Measurements from ENCODE around the gene DXO. TPM values are rescaled to one million over a fixed set of nuclear protein-coding genes. Genes with fewer than 3 reads are reported as not detected.

Gene DXO
- 11.1 to 13.8 TPM (median 11.8 TPM) in 5 replicates for total RNA-seq (2022; extraction: Qiagen RNA extraction)

GRCh38 chr6:31971993-31972708 is at the start of gene DXO:
Gene DXO (minus strand): TSS chr6:31972138. CDS start chr6:31971675, 463 bp downstream.

GRCh38 chr6:32014547-32014946 is 42.6 kb upstream of the DXO start, which contains the start of gene C4B:
Gene C4B (plus strand): TSS chr6:32014795. CDS start chr6:32014846, 51 bp downstream.

GRCh38 chr6:31981744-31982143 is 9.8 kb upstream of the DXO start, which contains the start of gene C4A:
Gene C4A (plus strand): TSS chr6:31982057. CDS start chr6:31982108, 51 bp downstream.

DNA sequence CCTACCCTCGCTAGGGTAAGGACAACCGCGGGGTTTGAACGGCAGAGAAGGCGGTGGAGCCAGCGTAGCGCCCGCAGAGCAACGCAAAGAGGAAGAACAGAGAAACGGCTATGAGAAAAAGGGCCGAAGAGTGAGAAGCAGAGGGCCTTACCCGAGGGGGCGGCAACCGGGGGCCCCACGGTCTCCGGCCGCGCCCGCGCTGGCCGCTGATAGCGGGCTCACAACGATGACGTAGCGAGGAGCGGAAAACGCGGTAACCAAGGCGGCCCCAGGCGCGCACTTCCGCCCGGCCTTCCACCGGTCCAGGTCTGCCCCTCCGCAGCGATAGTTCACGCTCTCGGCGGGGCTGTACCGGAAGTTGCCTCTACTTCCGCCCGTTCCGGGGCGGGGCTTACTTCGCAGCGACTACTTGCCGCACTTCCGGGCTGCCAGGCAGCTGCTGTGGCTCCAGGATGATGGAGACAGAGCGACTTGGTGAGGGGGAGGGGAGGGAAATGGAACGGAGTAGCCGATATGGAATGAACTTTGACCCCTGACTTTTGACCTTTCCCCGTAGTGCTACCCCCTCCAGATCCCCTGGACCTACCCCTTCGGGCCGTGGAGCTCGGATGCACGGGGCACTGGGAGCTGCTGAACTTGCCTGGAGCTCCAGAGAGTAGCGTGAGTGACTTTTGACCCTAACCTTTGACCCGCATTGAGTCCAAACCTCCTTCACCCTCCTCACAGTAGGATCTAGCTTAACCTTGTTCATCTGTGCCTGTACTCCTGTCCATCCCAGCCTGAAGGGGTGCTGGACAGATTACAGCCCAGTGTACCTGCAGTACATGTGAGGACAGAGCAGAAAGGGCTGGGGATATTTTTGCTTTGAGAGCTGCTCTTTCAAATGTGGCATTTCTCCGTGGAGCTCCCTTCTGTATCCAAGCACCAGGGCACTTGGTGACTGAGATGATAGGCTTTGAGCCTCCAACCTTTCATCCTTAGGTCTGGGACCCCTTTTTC is 12.9 kb downstream of the DXO start, which contains the start of the genes NELFE and SKIC2:
Gene NELFE, minus strand, starts transcription at position 231 of the 999 bp plus-strand sequence. CDS start 525 bp downstream, outside the sequence.
Gene SKIC2, plus strand, starts transcription at position 435 of the 999 bp plus-strand sequence. Its CDS starts 18 bp downstream, at position 453.

GRCh38 chr6:31945507-31946369 is 26.2 kb downstream of the DXO start, which contains the start of gene CFB:
Gene CFB (plus strand): TSS chr6:31946095. CDS start chr6:31946222, 127 bp downstream.

DNA sequence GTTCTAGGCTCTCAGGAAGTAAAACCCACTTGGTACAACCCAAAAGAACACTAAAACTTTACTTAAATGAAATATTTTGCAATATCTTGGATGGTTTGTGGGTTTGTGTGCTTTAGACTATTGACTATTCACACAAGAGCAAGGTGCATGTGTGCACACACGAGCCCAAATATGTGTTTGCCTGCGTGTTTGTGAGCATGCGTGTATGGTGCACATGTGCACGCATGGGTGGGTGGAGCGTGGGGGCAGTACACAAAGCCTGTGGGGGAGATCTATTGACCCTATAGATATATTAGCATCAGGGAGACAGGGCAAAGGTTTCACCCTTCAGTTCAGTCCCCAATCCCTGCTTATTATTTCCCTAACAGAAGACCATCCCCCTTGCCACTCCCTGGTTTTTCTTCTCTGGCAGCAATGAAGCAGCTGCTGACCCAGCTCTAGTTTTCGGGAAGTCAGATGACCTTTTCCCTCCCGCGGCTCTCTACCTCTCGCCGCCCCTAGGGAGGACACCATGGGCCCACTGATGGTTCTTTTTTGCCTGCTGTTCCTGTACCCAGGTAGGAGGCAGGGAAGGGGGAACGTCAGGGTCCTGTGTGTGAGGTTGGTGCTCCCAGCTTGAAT is 44.6 kb downstream of the DXO start, which contains the start of gene C2:
Gene C2, plus strand, starts transcription at position 476 of the 621 bp plus-strand sequence. Its CDS starts 36 bp downstream, at position 512.

Other genes with a start within 250 kb of the DXO start
- gene MPIG6B, start 248.8 kb downstream of the DXO start, total RNA-seq (2022; extraction: Qiagen RNA extraction), result not detected in 5 replicates
- gene DDAH2, start 242.8 kb downstream of the DXO start, total RNA-seq (2022; extraction: Qiagen RNA extraction), result 25.2 to 32.8 TPM (median 28.6 TPM) in 5 replicates
- 467 to 486 TPM (median 475 TPM) in 5 replicates for gene CLIC1, start 235.6 kb downstream of the DXO start, total RNA-seq (2022; extraction: Qiagen RNA extraction)
- gene MSH5, start 232.1 kb downstream of the DXO start, total RNA-seq (2022; extraction: Qiagen RNA extraction), result 10.5 to 14.8 TPM (median 11.7 TPM) in 5 replicates
- 1.6 to 4.2 TPM (median 3.1 TPM) in 5 replicates for gene SAPCD1, start 209.5 kb downstream of the DXO start, total RNA-seq (2022; extraction: Qiagen RNA extraction)
- 1.3 to 1.9 TPM (median 1.5 TPM) in 5 replicates for gene VWA7, start 194.8 kb downstream of the DXO start, total RNA-seq (2022; extraction: Qiagen RNA extraction)
- gene VARS1, start 176.4 kb downstream of the DXO start, total RNA-seq (2022; extraction: Qiagen RNA extraction), result 49.3 to 54.8 TPM (median 53.0 TPM) in 5 replicates
- 43.6 to 61.8 TPM (median 59.8 TPM) in 5 replicates for gene LSM2, start 165.2 kb downstream of the DXO start, total RNA-seq (2022; extraction: Qiagen RNA extraction)
- gene HSPA1L, start 156.9 kb downstream of the DXO start, total RNA-seq (2022; extraction: Qiagen RNA extraction), result 1.2 to 1.7 TPM (median 1.4 TPM) in 5 replicates
- gene HSPA1A, start 156.6 kb downstream of the DXO start, total RNA-seq (2022; extraction: Qiagen RNA extraction), result 132 to 240 TPM (median 186 TPM) in 5 replicates
- 94.0 to 169 TPM (median 135 TPM) in 5 replicates for gene HSPA1B, start 144.4 kb downstream of the DXO start, total RNA-seq (2022; extraction: Qiagen RNA extraction)
- gene NEU1, start 109.3 kb downstream of the DXO start, total RNA-seq (2022; extraction: Qiagen RNA extraction), result 24.3 to 33.7 TPM (median 27.9 TPM) in 5 replicates
- 0.05 TPM in 3 of 5 replicates, not detected in the others for gene SLC44A4, start 93.1 kb downstream of the DXO start, total RNA-seq (2022; extraction: Qiagen RNA extraction)
- gene EHMT2, start 74.4 kb downstream of the DXO start, total RNA-seq (2022; extraction: Qiagen RNA extraction), result 21.5 to 29.0 TPM (median 26.5 TPM) in 5 replicates
- 2.9 to 4.5 TPM (median 3.8 TPM) in 5 replicates for gene ZBTB12, start 70.1 kb downstream of the DXO start, total RNA-seq (2022; extraction: Qiagen RNA extraction)
- 0.20 to 0.34 TPM (median 0.23 TPM) in 5 replicates for gene C2, start 44.4 kb downstream of the DXO start, total RNA-seq (2022; extraction: Qiagen RNA extraction)
- gene CFB, start 26.0 kb downstream of the DXO start, total RNA-seq (2022; extraction: Qiagen RNA extraction), result 1.3 to 3.0 TPM (median 2.0 TPM) in 5 replicates
- gene NELFE, start 13.2 kb downstream of the DXO start, total RNA-seq (2022; extraction: Qiagen RNA extraction), result 73.0 to 92.7 TPM (median 76.9 TPM) in 5 replicates
- gene SKIC2, start 13.0 kb downstream of the DXO start, total RNA-seq (2022; extraction: Qiagen RNA extraction), result 19.9 to 23.7 TPM (median 22.8 TPM) in 5 replicates
- 0.80 to 1.1 TPM (median 0.93 TPM) in 5 replicates for gene C4A, start 9.9 kb upstream of the DXO start, total RNA-seq (2022; extraction: Qiagen RNA extraction)
- 0.58 to 1.2 TPM (median 0.96 TPM) in 5 replicates for gene C4B, start 42.7 kb upstream of the DXO start, total RNA-seq (2022; extraction: Qiagen RNA extraction)
- gene CYP21A2, start 66.3 kb upstream of the DXO start, total RNA-seq (2022; extraction: Qiagen RNA extraction), result 0.06 TPM in 1 of 5 replicates, not detected in the others
- 0.48 to 0.71 TPM (median 0.56 TPM) in 5 replicates for gene TNXB, start 137.2 kb upstream of the DXO start, total RNA-seq (2022; extraction: Qiagen RNA extraction)
- gene ATF6B, start 156.1 kb upstream of the DXO start, total RNA-seq (2022; extraction: Qiagen RNA extraction), result 27.8 to 35.4 TPM (median 34.3 TPM) in 5 replicates
- 6.0 to 7.8 TPM (median 6.8 TPM) in 5 replicates for gene FKBPL, start 158.2 kb upstream of the DXO start, total RNA-seq (2022; extraction: Qiagen RNA extraction)
- 0.47 to 0.82 TPM (median 0.61 TPM) in 5 replicates for gene PRRT1, start 179.8 kb upstream of the DXO start, total RNA-seq (2022; extraction: Qiagen RNA extraction)
- gene PPT2, start 182.0 kb upstream of the DXO start, total RNA-seq (2022; extraction: Qiagen RNA extraction), result 7.8 to 8.8 TPM (median 8.5 TPM) in 5 replicates
- 0.56 to 1.9 TPM (median 1.9 TPM) in 5 replicates for gene EGFL8, start 192.5 kb upstream of the DXO start, total RNA-seq (2022; extraction: Qiagen RNA extraction)
- 35.3 to 43.1 TPM (median 42.4 TPM) in 5 replicates for gene AGPAT1, start 203.9 kb upstream of the DXO start, total RNA-seq (2022; extraction: Qiagen RNA extraction)
- 34.8 to 46.4 TPM (median 45.5 TPM) in 5 replicates for gene RNF5, start 206.3 kb upstream of the DXO start, total RNA-seq (2022; extraction: Qiagen RNA extraction)
- gene AGER, start 212.1 kb upstream of the DXO start, total RNA-seq (2022; extraction: Qiagen RNA extraction), result 1.1 to 2.0 TPM (median 1.7 TPM) in 5 replicates
- 14.1 to 17.3 TPM (median 15.9 TPM) in 5 replicates for gene PBX2, start 218.1 kb upstream of the DXO start, total RNA-seq (2022; extraction: Qiagen RNA extraction)
- 0.34 to 0.40 TPM (median 0.35 TPM) in 5 replicates for gene GPSM3, start 220.5 kb upstream of the DXO start, total RNA-seq (2022; extraction: Qiagen RNA extraction)